HG03457 (cell line): Measurements from ENCODE around the gene GPR63.

Source experiments
- ATAC-seq: cut with Tn5 transposase; IDR thresholded peaks from one replicate; pipeline ENCODE4 v1.9.1; 2021; ENCODE audit warnings: moderate number of reproducible peaks; ENCODE audit not compliant: unreplicated experiment

The GPR63 gene

DNA sequence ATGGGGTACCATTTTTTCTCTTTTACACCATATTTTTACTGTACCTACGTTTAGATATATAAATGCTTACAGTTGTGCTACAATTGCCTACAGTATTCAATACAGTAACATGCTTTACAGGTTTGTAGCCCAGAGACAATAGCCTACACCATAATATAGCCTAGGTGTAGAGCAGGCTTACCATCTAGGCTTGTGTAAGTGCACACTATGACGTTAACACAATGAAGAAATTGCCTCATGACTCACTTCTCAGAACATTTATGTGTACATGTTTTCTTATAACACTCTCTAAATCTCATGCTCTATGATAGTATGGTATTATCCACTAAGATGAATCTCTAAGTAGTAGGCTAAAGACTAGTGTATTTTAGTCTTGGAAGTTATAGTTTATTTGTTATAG is 13.5 kb downstream of the GPR63 start:
- no peak for ATAC-seq

DNA sequence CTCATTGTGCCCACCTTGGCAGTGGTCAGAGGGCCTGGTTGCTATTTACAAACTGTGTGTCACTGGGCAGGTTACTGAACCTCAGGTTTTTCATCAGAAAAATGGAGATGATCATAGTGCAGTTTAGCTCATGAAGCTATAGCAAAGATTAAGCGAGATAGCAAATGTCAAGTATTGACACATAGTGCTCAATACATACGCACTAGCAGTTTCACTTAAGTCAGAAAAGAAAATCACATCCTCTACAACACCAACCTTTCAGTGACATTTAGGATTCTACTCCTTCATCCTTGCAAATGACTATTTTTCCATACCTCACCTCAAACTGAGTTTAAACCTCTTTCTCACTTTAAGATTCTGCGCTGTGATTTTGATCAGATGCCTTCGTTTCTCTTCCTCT is 16.2 kb downstream of the GPR63 start:
- no peak for ATAC-seq

DNA sequence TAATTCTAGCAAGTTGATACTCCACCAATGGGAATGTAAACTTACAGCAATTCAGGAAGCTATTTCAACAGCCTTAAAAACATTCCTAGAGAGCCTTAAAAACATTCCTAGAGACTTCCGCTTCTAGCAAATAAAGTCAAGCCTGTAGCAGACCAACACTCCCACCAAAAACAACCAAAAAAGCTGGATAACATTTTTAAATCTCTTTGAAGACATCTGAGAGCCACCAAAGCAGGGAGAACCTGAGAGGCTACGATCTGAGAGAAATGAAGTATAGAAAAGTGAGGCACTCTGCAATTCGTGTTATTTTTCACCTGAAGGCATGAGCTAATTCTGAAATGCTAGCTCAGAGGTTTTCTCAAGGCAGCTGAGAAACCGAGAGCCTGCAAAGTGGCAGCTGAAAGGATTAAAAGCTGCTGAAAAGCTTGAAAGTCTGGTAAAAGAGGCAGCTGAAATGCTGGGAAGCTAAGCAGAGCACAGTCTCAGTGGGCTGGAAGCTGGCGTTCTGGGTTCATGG is 20.9 kb downstream of the GPR63 start:
- no peak for ATAC-seq

DNA sequence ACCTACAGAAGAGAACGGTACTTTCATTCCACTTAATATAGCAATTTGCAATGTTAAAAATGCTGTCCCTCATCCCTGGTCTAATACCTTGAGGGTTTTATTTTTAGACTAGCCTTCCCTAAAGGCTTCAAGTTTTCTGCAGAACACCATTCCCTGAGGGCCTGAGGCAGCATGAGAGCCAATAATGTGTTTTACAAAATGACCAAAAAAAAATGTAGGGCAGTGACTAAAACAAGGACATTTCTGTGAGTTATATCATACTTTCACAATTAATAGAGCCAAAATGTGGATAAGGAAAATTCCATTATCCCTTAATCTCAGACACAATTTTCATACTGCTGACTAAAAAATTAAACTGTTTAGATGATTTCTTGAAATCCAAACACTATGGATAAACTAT is 22.7 kb downstream of the GPR63 start:
- no peak for ATAC-seq

DNA sequence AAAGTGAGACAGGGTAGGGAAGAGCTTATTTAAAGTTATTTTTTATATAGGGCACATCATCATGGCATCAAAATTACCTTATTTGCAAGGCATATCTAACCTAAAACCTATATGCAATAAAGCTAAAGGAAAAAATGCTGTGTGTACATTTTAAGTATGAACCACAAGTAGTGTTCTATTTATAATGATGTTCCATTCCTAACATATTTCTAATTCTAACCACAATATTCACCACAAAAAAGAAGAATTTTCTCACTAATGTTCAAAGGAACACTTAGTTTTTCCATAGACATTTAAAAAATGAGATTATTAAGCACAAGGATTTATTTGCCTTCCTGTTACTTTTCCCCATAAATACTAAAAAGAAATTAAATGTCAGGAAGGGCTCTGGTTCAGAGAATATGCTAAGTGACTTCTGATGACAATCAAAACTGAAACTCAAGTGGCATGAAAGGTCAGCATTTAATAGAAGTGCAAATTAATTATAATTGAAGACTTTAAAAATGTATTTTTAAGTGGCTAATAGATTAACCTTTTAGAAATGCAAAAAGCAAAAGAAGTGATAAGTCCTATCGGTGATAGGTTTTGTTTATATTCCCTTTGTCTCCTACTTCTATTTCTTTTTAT is 25.1 kb downstream of the GPR63 start:
- peak; percentile 73 for ATAC-seq

DNA sequence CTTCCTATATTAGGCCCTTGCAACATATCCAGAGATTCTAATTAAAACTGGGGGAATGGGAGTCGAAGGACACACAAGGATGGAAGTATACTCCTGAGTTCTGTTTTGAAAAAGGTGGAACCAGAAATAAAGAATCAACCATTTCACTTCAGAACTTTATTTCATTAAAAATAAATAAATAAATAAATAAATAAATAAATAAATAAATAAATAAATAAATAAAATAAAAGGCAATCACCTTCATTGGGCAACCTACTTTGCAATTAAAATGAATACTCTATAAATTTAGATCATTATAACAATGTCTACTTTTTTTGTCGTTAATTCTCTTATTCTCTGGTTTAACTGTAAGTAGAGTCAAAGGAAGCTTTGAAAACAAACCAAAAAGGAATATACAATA is 25.6 kb downstream of the GPR63 start:
- ATAC-seq, result no peak

DNA sequence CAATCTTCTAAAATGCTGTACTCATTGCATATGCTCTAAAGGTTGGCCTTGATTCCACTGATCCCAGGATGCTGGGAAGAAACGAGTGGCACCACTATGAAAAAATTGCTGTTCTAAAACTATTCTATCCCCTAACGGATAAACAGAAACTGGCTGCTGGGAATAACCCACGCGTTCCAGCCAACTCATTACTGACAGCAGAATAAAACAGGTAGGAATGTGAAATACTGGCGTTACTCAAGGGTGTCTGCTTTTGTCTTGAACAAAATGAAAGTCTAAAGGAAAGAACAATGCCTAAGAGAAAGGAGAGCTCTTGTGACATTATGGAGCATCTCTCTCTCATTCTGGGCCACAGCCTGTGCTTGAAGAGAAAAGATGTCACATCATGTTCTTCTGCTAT is 26.1 kb downstream of the GPR63 start:
- no peak for ATAC-seq

DNA sequence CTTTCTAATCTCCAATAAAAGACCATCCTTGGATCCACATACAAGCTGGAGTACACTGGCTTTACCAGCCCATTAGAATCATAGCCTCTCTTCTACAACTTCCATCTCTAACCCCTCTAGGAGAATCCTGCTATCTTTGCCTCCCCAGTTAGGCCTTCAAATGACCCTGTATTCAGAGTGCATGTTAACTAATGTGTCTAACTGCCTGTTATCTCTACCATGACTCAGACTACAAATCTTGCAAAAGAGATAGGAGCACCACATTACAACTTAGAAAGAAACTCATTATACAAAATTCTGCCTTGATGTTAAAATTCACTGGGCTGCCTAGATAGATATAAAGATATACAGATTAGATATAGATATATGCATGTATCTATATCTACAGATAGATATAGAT is 28.2 kb downstream of the GPR63 start:
- no peak for ATAC-seq

DNA sequence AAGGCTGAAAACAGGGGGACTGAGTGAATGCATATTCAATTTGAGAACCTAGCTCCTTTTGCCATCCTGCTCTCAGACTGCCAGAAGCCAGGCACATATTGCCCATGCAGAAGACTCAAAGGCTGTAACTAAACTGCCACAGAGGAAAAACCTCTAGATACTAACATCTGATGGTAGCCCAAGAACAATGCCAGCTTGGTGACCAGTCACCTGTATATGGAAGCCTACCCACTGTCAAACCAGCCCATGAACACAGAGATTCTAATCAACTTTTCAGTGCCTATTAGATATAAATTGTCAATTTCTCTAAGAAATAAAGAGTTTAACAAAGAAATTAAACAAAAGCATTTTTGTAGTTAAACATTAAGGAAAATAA is 34.2 kb downstream of the GPR63 start:
- ATAC-seq, result no peak

DNA sequence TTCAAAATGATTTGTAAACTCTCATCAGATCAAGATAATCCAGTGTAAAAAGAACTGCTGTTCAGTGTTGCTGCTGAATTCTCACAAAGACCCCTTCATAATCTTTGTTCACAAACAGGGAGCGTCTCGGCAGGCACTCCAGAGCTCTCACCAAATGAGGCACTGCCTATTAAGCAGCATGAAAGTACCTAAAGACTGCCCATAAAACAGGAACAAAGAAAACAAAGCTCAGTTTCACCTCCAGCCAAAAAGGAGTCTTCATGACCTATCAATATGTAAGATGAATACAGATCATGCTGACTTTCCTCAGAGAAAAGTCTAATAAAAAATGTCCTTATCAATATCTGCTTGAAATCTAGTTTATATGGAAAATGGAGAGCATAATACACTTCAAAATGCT is 41.8 kb downstream of the GPR63 start:
- peak; percentile 99 for ATAC-seq

DNA sequence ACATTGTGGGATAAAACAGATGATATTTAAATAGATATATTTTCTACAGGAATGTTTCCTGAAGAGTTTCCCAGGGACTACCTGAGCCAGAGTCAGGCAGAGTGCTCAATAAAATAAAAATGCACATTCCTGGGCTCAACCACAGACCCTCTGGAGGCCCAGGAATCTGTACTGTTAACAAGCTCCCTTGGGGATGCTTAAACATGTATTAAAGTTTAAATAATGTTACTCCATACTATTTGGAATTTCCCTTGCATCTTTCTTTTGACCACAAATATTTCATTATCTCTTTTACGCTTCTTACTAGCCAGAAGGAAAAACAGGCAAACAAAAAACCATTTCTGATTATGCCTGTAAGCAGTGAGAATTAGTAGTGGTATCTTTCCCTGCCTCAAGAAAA is 42.3 kb downstream of the GPR63 start:
- peak; percentile 32 for ATAC-seq

DNA sequence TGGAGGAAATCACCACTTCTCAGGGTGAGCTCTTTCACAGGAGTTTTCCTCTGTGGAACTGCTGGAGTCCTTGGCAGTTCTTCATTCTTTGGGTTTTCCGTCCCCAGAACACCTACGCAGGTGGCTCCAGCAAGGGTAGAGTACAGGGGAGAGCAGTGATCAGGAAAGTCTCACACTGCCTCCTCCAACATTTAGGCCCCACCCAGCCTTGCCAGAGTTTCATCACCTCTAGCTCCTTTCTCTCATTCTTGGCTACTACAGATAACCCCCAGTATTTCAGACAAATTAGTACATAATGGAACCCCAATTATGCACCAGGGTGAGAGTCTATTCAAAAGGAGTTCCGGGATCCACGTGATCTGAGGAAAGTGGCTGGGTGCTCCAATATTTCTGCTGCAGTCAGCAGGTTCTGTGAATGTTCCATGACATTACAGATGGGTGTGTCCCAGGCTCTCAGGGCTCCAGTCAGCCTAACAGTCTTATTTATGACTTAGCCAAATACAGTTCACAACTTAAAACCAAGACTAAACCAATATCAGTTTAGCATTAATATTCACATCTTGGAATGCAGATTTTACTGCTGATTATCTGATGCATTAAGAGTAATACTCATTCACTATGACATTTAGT is 44.6 kb downstream of the GPR63 start:
- ATAC-seq, result no peak

DNA sequence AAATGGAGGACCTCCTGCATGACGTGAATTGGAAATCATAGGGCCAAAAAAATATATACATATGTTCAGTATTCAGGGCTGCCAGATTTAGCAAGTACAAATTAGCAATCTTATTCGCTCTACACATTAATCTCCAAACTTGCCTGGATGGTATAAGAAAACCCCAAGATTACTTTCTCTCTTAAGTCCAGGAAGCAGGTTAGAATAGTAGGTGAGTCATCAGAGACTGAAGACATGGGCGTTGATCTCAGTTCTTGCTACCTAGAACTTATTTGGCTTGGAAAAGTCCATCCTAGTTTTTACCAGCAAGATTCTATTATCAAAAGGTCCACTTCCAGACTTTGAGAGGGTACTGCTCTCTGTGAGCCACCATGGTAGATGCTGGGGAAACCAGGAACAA is 47.4 kb downstream of the GPR63 start:
- ATAC-seq, result no peak

DNA sequence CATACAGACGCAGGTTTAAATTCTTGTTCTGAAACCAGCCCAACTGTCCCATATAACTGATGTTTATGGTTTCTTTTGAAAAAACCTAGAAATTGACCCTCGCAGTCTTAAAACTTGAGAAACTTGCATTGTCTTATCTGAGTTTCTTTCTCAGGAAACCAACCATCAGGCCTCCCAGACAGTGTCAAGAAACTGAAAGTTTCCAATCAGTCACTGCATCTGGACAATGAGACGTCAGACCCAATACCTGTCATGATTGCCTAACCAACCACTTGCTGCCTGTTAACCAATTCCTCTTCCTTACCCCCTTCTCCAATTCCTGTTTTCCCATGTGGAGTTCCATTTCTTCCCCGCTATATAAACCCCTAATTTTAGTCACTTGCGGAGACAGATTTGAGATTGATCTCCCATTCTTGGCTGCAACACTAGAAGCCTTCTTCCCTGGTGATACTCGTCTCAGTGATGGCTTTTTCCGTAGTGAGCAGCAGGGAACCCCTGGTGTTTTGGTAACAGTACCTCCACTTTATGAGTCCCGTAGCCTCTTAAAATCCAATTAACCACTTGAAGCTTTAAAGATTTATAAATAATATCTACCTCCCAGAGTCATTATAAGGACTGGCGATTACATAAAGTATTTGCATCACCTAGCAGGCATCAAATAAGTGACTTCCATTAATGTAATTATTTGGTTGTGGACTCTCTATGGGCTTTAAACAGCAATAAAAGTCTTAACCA is 49.3 kb downstream of the GPR63 start:
- ATAC-seq, result no peak

DNA sequence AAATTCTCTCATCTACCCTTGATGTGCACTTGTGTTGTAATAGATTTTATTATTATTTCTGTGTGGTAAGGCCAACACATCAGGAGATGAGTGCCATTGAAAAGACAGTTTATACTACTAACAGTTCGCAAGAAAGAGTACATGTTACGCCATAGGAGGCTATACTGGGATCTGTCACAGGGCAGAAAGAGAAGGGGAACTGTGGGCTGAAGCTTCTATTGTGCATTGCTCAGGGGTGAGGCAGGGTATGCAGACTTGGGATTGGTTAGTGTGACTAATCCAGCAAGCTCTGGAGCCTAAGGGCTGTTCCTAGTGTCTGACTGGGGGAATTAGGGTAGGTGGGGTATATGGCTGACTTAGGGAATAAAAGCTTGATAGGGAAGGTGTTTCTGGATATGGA is 50.9 kb downstream of the GPR63 start:
- no peak for ATAC-seq

DNA sequence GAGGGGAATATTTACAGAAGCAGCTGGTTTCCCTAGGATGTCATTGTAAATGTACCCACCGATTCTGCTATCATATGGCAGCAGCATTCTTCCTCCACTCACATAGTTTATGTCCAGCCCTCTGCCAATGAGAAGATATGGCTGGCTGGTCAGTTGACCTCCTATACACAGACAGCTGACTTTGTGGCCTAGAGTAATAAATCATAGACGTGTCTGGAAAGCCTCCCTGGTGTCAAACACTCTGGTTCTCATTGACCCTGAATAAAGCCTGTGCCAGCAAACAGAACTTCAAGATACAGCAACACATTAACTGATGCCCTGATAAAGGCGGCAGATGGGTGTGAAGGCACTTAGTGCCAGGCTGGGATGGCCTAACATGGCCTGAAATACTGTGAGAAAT is 52.6 kb downstream of the GPR63 start:
- no peak for ATAC-seq

DNA sequence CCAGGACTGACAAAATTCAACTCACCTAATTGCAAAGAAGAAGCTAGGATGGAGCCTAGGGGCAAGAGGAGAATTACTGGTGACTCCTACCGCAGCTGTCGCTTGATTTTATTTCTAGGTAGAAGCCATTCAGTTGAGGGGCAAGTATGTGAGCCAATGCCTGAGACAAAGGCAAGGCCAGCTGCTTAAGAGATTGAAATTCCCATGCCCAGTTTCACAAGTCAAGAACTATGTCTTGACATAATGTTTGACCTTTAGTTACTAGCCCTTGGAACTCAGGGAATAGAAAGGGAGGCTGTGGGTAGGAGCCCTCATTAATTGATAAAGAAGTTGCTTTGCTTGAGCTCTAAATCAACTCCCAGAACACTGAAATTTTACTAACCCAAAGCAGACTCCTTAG is 54.0 kb downstream of the GPR63 start:
- no peak for ATAC-seq

DNA sequence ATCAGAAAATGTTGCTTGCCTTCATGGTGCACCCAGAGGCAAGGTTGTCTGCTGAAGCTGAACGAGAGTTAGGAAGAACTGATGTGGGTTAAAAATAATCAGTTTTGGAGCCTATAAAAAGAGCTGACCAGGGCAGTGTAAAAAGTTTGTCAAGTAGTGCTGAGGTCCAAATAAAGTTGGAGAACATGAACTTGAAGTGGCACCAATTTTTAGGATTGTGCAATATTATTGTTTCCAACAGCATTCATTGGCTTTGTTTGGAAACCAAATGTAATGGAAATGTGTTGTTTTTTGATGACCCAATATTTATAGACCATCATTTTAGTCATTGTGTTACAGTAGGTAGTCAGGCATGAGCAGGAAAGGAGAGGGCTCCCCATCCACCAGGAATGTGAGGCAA is 55.7 kb downstream of the GPR63 start:
- no peak for ATAC-seq

DNA sequence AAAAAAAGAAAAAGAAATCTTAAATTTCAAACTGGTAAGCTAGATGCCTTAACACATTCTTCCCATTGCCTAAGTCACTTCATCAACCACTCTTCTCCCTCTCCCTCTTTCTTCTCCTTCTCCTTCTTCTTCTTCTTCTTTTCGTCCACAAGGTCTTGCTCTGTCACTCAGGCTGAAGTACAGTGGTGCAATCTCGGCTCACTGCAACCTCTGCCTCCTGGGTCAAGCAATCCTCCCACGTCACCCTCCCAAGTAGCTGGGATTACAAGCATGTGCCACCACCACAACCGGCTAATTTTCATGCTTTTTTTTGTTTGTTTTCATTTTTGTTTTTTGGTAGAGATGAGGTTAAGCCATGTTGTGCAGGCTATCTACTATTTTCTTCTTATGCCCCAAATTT is 60.2 kb downstream of the GPR63 start:
- ATAC-seq, result no peak

DNA sequence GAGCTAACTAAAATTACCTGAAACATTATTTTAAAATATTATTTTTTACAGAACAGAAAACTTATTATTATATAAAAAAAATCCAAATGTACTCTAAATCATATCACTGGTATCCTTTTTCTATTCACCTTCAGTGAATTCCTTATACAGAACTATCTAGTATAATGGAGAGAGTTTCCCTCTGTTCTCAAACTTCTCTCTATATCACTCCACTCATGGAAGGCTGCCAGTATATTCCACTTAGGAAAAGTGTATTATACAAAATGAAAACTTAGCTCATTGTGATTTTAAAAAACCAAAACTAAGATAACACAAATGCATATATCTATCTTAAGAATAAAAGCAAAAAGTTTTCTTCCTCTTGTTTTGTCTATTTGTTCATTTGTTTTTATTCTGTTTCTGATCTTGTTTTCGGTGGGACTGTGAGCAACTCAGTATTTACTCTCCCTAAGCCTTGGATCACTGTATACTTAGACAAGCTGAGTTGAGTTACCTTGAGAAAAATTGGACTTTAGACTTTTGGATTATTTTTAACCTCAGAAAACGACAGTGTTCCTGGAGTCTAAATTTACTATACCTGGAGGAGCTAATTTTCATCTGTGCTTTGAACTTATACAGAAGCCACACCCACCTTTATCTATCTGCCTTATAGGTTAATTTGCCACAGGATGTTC is 61.4 kb downstream of the GPR63 start:
- no peak for ATAC-seq

DNA sequence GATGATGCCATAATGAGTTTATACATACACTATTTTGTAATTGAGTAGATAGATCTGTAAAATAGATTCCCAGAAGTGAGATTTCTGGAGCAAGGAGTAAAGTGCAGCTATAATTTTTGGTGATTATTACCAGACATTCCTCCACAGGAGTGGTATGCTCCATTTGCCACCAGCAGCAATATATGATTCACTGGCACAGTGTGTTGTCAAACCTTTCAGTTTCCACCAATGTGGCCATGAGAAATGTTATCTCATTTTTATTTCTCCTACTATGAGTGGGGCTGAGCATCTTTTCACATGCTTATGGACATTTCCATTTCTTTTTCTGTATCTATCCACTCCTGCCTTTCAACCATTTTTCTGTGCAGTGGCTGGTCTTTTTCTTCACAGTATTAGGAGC is 70.5 kb downstream of the GPR63 start:
- ATAC-seq, result no peak

DNA sequence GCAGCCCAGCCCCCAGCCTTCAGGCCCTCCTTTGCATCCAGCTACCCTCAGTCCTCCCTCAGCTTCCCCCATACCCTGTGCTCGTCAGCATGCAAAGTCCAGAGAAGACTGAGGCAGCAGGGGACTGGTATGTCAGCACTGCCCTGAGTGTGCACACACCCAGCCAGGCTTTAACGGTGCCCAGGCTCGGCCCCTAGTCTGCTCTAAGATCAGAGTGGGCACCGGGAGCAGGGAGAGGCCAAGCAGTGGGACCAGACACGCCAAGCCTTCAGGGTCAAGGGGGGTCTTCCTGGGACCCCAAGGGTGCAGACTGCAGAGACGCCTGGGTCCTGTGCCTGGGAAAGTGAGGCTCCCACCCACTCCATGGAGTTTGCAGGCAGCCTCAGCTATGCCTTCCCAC is 74.7 kb downstream of the GPR63 start:
- no peak for ATAC-seq
